Spleen (tissue), 7 donors: ENCODE data around the gene ERBB4.

Experiments used
- CTCF ChIP-seq, 11 experiments: fragments of 200-600 bp in 7 of 11; fragments of 450-650 bp in 4 of 11; sonication (generic) in 4 of 11; IDR thresholded peaks in 8 of 11; conservative IDR thresholded peaks in 3 of 11; 1 replicate in 7 of 11; 2 replicates in 4 of 11; pipeline versions ENCODE4 v1.4.0 to v1.8.0; 2016 to 2021; ENCODE audit warnings: antibody characterized with exemption in 11 of 11, inconsistent platforms in 4 of 11, mild to moderate bottlenecking in 1 of 11
- POLR2A ChIP-seq, 3 donors: fragments of 450-650 bp; IDR thresholded peaks; one replicate each; pipeline ENCODE4 v1.5.1; 2017; ENCODE audit warnings: antibody characterized with exemption in 3 of 3, mild to moderate bottlenecking in 1 of 3
- POLR2AphosphoS5 ChIP-seq, 3 donors: sonication (generic); formaldehyde crosslinking; IDR thresholded peaks; one replicate each; pipeline ENCODE4 v1.5.1; 2017; ENCODE audit warnings: antibody characterized with exemption in 3 of 3
- donor health status: DM: no; HTN: no; CAD: no; lungs with moderate emphysema.
- donor health status: DM: no; HTN: no; CAD: no.
- donor health status: DM: no; HTN: no; CAD: no.

GRCh38 chr2:211692689-211693088, 845.9 kb downstream of the ERBB4 start:
- no peak for TF ChIP-seq POLR2AphosphoS5 (IDR thresholded peaks at IDR 0.05)
- no peak for TF ChIP-seq CTCF (IDR thresholded peaks at IDR 0.05 in 8 of 11, conservative IDR thresholded peaks at IDR 0.05 in 3 of 11)
- no peak for TF ChIP-seq POLR2A (IDR thresholded peaks at IDR 0.05)
